Stimulated activated naive CD4-positive, alpha-beta T cell treated with Interleukin-2 at 50 U/mL for 16 hours (primary cell): Measurements from ENCODE around the gene AMZ2.
"Not testable (repeated sequence)": the region's sequence is repeated elsewhere in the genome, so short reads cannot be mapped to it uniquely, and the experiment has no call there.

Experiments
- DNase-seq: peaks from one replicate; lab custom pipeline; 2025; lab: John Stamatoyannopoulos, UW

AMZ2 gene

GRCh38 chr17:68220786-68221185, 27.1 kb upstream of the AMZ2 start:
- not testable (repeated sequence) for DNase-seq

- no peak for DNase-seq
Observed at GRCh38 chr17:68221786-68222185, 26.1 kb upstream of the AMZ2 start.

- no peak for DNase-seq
Observed at GRCh38 chr17:68222606-68223005, 25.2 kb upstream of the AMZ2 start.

- not testable (repeated sequence) for DNase-seq
Observed at GRCh38 chr17:68225055-68225454, 22.8 kb upstream of the AMZ2 start.

GRCh38 chr17:68228039-68228680, 19.7 kb upstream of the AMZ2 start:
- DNase-seq: not testable (repeated sequence)

- DNase-seq: no peak
Observed at GRCh38 chr17:68228817-68229570, 18.8 kb upstream of the AMZ2 start.

- DNase-seq: no peak
Observed at GRCh38 chr17:68229619-68230018, 18.2 kb upstream of the AMZ2 start.

- DNase-seq: not testable (repeated sequence)
Observed at GRCh38 chr17:68231131-68231530, 16.7 kb upstream of the AMZ2 start.

GRCh38 chr17:68231541-68231940, 16.3 kb upstream of the AMZ2 start:
- no peak for DNase-seq

- not testable (repeated sequence) for DNase-seq
Observed at GRCh38 chr17:68232741-68233140, 15.1 kb upstream of the AMZ2 start.

GRCh38 chr17:68234726-68235335, 13.0 kb upstream of the AMZ2 start:
- DNase-seq: peak; percentile 50

GRCh38 chr17:68235336-68235791, 12.5 kb upstream of the AMZ2 start:
- DNase-seq: not testable (repeated sequence)

- DNase-seq: peak; percentile 30
Observed at GRCh38 chr17:68237369-68238163, 10.3 kb upstream of the AMZ2 start.

GRCh38 chr17:68238164-68238870, 9.5 kb upstream of the AMZ2 start:
- no peak for DNase-seq

GRCh38 chr17:68238871-68239253, 9.0 kb upstream of the AMZ2 start:
- peak; percentile 16 for DNase-seq

GRCh38 chr17:68239632-68240366, 8.0 kb upstream of the AMZ2 start:
- no peak for DNase-seq

GRCh38 chr17:68246271-68247028, 1.4 kb upstream of the AMZ2 start:
- DNase-seq: no peak

GRCh38 chr17:68248199-68248825, 469 bp downstream of the AMZ2 start:
- peak; percentile 69 for DNase-seq

- no peak for DNase-seq
Observed at GRCh38 chr17:68248891-68249290, 1.0 kb downstream of the AMZ2 start.

GRCh38 chr17:68249354-68249765, 1.5 kb downstream of the AMZ2 start:
- no peak for DNase-seq
